NOMO-1 (cell line): Measurements from ENCODE around the gene CTSZ.
A peak's percentile ranks its signal among the peaks of the same experiment; 100 is the strongest.
"Not testable (repeated sequence)": the region's sequence is repeated elsewhere in the genome, so short reads cannot be mapped to it uniquely, and the experiment has no call there.

Experiments used
- DNase-seq, 2 experiments: peaks; one replicate each; lab custom pipeline; 2025; ENCODE audit not compliant: unreplicated experiment in 2 of 2; lab: John Stamatoyannopoulos, UW

Gene CTSZ

GRCh38 chr20:59006864-59007664 lies at the start of gene CTSZ:
CTSZ (minus strand) TSS chr20:59007254; CDS start chr20:59007128, 126 bp downstream.
- peak; percentile 48 to 68 for DNase-seq

DNA sequence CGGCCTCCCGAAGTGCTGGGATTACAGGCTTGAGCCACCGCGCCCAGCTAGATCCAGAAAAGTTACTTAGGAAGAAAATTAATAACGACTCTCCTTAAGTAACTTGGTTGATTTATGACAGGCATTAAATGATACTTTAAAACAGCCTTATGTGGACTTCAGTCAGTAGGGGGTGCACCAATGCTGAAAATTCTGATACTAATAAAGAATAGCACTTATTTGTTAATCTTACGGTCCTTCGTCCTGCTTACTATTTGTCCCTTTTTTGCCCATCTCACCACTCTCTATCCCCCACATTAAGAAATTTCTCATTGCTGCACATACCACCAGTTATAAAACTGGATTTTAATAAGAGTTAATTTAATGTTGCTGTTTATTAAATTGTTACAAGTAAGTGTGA lies 48.2 kb upstream of the CTSZ start:
- DNase-seq, result no peak

DNA sequence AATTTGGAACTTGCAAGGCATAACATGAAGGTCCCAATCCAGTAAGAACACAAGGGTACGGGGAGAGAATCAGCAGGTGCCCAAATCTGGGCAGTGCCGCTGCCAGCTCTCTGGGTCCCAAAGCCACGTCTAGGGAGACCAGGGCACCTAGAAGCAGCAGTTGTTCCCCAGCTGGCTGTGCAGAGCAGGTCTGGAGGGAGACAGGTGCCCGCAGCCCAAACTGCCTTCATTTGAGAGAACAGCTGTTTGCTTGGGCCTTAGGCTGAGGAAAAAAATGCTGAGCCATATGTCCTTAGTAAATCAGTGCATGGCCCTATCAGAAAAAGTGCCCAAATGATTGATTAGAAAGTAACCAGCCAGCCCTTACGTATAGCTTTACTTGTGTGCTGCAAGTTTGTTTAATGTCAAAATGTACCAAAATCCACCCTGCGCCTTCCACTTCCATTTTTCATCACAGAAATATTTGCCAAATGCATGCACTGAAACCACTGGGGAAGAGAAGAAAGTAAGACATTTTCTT lies 44.7 kb upstream of the CTSZ start:
- no peak for DNase-seq

GRCh38 chr20:59050437-59050836 lies 43.4 kb upstream of the CTSZ start:
- no peak for DNase-seq

- no peak for DNase-seq
Observed at GRCh38 chr20:59048681-59049030, 41.6 kb upstream of the CTSZ start.

- no peak for DNase-seq
Observed at GRCh38 chr20:59047938-59048680, 41.1 kb upstream of the CTSZ start.

GRCh38 chr20:59046862-59047261 lies 39.8 kb upstream of the CTSZ start:
- DNase-seq, result no peak

- DNase-seq, result no peak
Observed at GRCh38 chr20:59044796-59045195, 37.7 kb upstream of the CTSZ start.

- no peak for DNase-seq
Observed at GRCh38 chr20:59044295-59044694, 37.2 kb upstream of the CTSZ start.

- DNase-seq, result peak; percentile 48 to 60
Observed at GRCh38 chr20:59043698-59044097, 36.6 kb upstream of the CTSZ start.

- DNase-seq, result peak; percentile 84 to 95
Observed at GRCh38 chr20:59042796-59043631, 36.0 kb upstream of the CTSZ start.

DNA sequence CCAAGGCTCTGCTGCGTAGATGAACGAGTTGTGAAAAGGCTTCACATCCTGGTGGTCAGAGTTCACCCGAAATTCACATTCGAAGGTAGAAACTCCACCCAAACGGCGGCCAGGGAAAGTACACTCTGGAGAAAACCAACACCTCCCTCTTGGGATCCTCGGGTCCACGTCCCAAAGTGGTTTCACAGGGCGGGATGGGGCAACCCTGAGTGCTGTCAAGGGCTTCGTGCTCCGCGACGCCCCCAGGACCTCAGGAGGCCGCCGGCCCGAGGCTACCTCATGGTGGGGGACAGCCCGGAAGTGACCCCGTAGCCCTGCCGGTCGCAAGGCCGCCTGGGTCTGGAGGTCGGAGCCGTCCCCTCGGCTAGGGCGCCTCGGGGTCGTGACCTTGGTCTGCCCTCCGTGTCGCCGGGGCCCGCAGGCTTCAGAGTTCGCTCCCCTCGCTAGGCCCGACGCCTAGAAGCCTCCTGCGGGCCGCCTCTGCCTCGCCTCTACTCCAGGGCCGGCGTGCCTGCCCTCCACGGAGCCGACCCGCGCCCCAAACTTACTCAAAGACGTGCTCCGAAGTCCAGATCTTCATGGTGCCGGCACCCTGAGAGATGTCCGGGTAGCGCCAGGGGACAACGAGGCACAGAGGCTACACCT lies 35.2 kb upstream of the CTSZ start, which contains the start of gene PRELID3B:
Gene PRELID3B, minus strand, starts transcription at position 636 of the 645 bp plus-strand sequence. Its CDS starts 56 bp downstream, at position 580.
- no peak for DNase-seq

GRCh38 chr20:59041487-59041886 lies 34.4 kb upstream of the CTSZ start:
- not testable (repeated sequence) for DNase-seq

DNA sequence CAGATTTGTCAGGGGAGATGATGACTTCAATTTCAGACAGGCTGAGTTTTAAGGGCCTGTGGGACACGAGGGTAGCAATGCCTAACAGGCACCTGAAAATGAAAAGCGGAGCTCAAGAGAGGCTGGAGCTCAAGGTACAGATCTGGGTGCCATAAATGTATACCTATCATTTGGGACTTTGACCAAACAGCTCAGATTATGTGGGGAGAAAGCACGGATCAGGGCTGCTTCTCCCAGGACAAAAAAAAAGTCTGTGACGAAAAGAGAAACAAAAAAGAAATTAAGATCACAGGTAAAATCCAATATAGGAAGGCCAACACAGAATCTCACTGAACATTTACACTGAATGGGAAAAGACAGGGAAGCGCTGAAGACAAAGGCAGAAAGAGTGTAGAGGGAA lies 33.6 kb upstream of the CTSZ start:
- no peak for DNase-seq

DNA sequence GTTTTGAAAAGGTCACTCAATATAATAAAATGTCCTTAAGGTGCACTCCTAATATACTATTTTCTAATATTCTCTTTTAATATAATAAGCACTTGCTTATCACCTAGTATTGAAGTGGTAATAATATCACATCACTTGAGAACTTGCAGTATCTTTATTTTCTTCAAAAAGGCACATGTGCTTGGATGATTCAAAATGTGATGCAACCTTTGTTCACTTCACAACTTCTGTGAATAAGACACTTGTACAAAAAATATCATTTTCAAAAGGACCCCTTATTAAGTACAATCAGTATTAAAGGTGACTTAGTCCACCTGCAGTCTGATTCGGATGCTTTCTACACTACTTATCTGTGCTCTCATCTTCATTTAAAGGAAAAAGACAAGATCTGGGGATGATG lies 32.2 kb upstream of the CTSZ start:
- DNase-seq, result no peak

GRCh38 chr20:59037386-59037785 lies 30.3 kb upstream of the CTSZ start:
- DNase-seq, result no peak

GRCh38 chr20:59035381-59035780 lies 28.3 kb upstream of the CTSZ start:
- no peak for DNase-seq

DNA sequence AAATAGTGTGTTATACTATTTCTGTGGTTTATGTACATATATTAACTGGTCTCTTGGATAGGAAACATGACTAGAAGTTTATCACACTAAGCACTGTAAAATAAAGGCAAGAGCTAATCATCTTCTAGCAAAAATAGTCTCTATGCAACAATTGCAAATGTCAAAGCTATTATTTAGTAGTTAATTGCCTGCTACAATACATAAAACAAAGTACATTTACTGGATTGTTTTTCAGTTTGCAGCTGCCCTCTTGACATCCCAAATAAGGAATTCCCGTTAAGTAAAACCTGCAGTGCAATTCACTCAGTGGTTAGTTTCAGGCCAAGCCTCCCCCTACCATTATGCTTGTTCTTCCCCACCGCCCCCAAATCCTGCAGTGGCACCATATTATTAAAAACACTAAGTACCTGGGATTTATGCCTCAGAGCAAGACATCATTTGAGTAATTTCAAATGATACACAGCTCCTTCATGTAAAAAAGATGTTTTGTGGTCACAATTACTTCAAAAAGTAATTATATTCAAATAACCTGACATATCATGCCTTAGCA lies 26.6 kb upstream of the CTSZ start:
- DNase-seq, result no peak

GRCh38 chr20:59033093-59033492 lies 26.0 kb upstream of the CTSZ start:
- no peak for DNase-seq

GRCh38 chr20:59032713-59033059 lies 25.6 kb upstream of the CTSZ start:
- DNase-seq, result no peak
